Renal pelvis (tissue), 4 donors: ENCODE measurements around the gene ZMAT2. TPM values are rescaled to one million over a fixed set of nuclear protein-coding genes. Genes with fewer than 3 reads are reported as not detected.
"Not testable (repeated sequence)": the region's sequence is repeated elsewhere in the genome, so short reads cannot be mapped to it uniquely, and the experiment has no call there.

ENCODE experiments used
- DNase-seq: peaks from one replicate; pipeline ENCODE4 v3.0.0-alpha.2; 2013
- polyA plus RNA-seq, 3 donors: library from polyadenylated mRNA; unstranded; fragments of 120-200 nt; gene quantifications; one replicate each; pipeline ENCODE4 v1.2.1, GENCODE V29; 2013; ENCODE audit not compliant: insufficient read length in 3 of 3

Gene ZMAT2
- polyA plus RNA-seq, 3 donors, result 97.1 to 131 (median 127) TPM

- peak; percentile 92 for DNase-seq
These were observed 9.0 kb upstream of the ZMAT2 start, which contains the start of the genes HARS1 and HARS2 for GRCh38 chr5:140690941-140691924. TSS of gene HARS1 (minus strand) at chr5:140691370. CDS start at chr5:140691304, 66 bp downstream. TSS of gene HARS2 (plus strand) at chr5:140691455. CDS start at chr5:140691649, 194 bp downstream.

- no peak for DNase-seq
These were observed 6.0 kb upstream of the ZMAT2 start for GRCh38 chr5:140694276-140694675.

GRCh38 chr5:140696891-140697492 is 3.3 kb upstream of the ZMAT2 start:
- DNase-seq, result no peak

GRCh38 chr5:140707812-140708211 is 7.6 kb downstream of the ZMAT2 start:
- no peak for DNase-seq

- not testable (repeated sequence) for DNase-seq
These were observed 8.5 kb downstream of the ZMAT2 start for GRCh38 chr5:140708787-140709186.

GRCh38 chr5:140710899-140711552 is 10.8 kb downstream of the ZMAT2 start:
- peak; percentile 89 for DNase-seq

GRCh38 chr5:140711794-140712193 is 11.5 kb downstream of the ZMAT2 start:
- DNase-seq, result no peak

- DNase-seq, result no peak
These were observed 13.4 kb downstream of the ZMAT2 start for GRCh38 chr5:140713562-140714094.

- not testable (repeated sequence) for DNase-seq
These were observed 16.0 kb downstream of the ZMAT2 start for GRCh38 chr5:140716238-140716637.

GRCh38 chr5:140718266-140718592 is 18.0 kb downstream of the ZMAT2 start:
- DNase-seq, result no peak

GRCh38 chr5:140720738-140721137 is 20.5 kb downstream of the ZMAT2 start:
- not testable (repeated sequence) for DNase-seq

GRCh38 chr5:140721395-140721794 is 21.1 kb downstream of the ZMAT2 start:
- DNase-seq, result not testable (repeated sequence)

GRCh38 chr5:140725799-140726471 is 25.7 kb downstream of the ZMAT2 start:
- DNase-seq, result peak; percentile 48

- no peak for DNase-seq
These were observed 32.9 kb downstream of the ZMAT2 start for GRCh38 chr5:140733098-140733497.

GRCh38 chr5:140734354-140734753 is 34.1 kb downstream of the ZMAT2 start:
- no peak for DNase-seq

- DNase-seq, result no peak
These were observed 37.2 kb downstream of the ZMAT2 start for GRCh38 chr5:140737486-140737885.

- DNase-seq, result no peak
These were observed 41.7 kb downstream of the ZMAT2 start for GRCh38 chr5:140741967-140742366.

- DNase-seq, result no peak
These were observed 53.3 kb downstream of the ZMAT2 start for GRCh38 chr5:140753561-140753960.
